OCI-LY3 (cell line): ENCODE measurements around the gene PGA3.
"Not testable (repeated sequence)": the region's sequence is repeated elsewhere in the genome, so short reads cannot be mapped to it uniquely, and the experiment has no call there.

Source experiments
- H2AFZ ChIP-seq: fragments of 200-600, 300-600 bp; shearing (Covaris generic); 2 replicates; pipeline ENCODE4 v1.6.0; 2014; ENCODE audit warnings: antibody characterized with exemption, low read depth, low read length
- H3K27ac ChIP-seq: fragments of 200-600, 300-600 bp; sonication (generic); 2 replicates; pipeline ENCODE4 v1.5.1; 2014; ENCODE audit warnings: mild to moderate bottlenecking, low read length, moderate library complexity, mixed read lengths
- H3K27me3 ChIP-seq: fragments of 200-600, 300-600 bp; sonication (generic); 2 replicates; pipeline ENCODE4 v1.6.1; 2014; ENCODE audit warnings: low read depth, low read length, mixed read lengths
- H3K36me3 ChIP-seq: fragments of 200-600, 300-600 bp; sonication (generic); replicated peaks from 2 replicates; pipeline ENCODE3; 2014; ENCODE audit warnings: low read depth, low read length, mixed read lengths
- H3K4me1 ChIP-seq: fragments of 300-600, 200-600 bp; sonication (generic); 2 replicates; pipeline ENCODE4 v1.6.1; 2014; ENCODE audit warnings: low read length, mixed read lengths
- H3K4me2 ChIP-seq: fragments of 200-600, 300-600 bp; sonication (generic); 2 replicates; pipeline ENCODE4 v1.6.1; 2014; ENCODE audit warnings: low read length, mixed read lengths
- H3K4me3 ChIP-seq: fragments of 300-600, 200-600 bp; sonication (generic); 2 replicates; pipeline ENCODE4 v1.5.1; 2014; ENCODE audit warnings: antibody characterized with exemption, mild to moderate bottlenecking, low read length, moderate library complexity
- H3K79me2 ChIP-seq: fragments of 300-600, 200-600 bp; shearing (Covaris generic); 2 replicates; pipeline ENCODE4 v1.6.1; 2014; ENCODE audit warnings: mild to moderate bottlenecking, low read length, mixed read lengths
- H3K9ac ChIP-seq: fragments of 300-600, 200-600 bp; shearing (Covaris generic); 2 replicates; pipeline ENCODE4 v1.6.0; 2014; ENCODE audit warnings: mild to moderate bottlenecking, low read length, moderate library complexity
- H3K9me3 ChIP-seq: fragments of 200-600, 300-600 bp; shearing (Covaris generic); 2 replicates; pipeline ENCODE4 v1.6.1; 2014; ENCODE audit warnings: low read length, mixed read lengths; ENCODE audit not compliant: insufficient read depth
- H4K20me1 ChIP-seq: fragments of 200-600, 300-600 bp; sonication (generic); 2 replicates; pipeline ENCODE4 v1.6.1; 2016; ENCODE audit warnings: low read length, mixed read lengths; ENCODE audit not compliant: insufficient read depth
- EZH2phosphoT487 ChIP-seq: fragments of 200-600 bp; shearing (Covaris generic); IDR thresholded peaks from 2 replicates; pipeline ENCODE4 v1.6.1; 2018; ENCODE audit warnings: antibody characterized with exemption, mixed run types, low read depth
- TF ChIP-seq, protein P1 (sequence below): fragments of 200-600, 300-600 bp; sonication (generic); IDR thresholded peaks from 2 replicates; pipeline ENCODE4 v1.5.1; 2014; ENCODE audit warnings: antibody characterized with exemption, low read length, low read depth

Gene PGA3

GRCh38 chr11:61198361-61198760 lies 5.0 kb upstream of the PGA3 start:
- Histone ChIP-seq H3K9ac (no peak overlapping the region), H3K27me3 (peaks cover 13% of the 10 kb centered on the region), H4K20me1 (no peaks in the 10 kb centered on the region), H3K27ac (no peak overlapping the region), H3K36me3 (no peaks in the 10 kb centered on the region), H3K4me1 (no peaks in the 10 kb centered on the region), H3K9me3 (no peaks in the 10 kb centered on the region), H3K4me3 (no peak overlapping the region), H3K4me2 (no peak overlapping the region), H3K79me2 (no peaks in the 10 kb centered on the region), H2AFZ (no peak overlapping the region)
- TF ChIP-seq EZH2phosphoT487, result no peak
- TF ChIP-seq, protein P1, sequence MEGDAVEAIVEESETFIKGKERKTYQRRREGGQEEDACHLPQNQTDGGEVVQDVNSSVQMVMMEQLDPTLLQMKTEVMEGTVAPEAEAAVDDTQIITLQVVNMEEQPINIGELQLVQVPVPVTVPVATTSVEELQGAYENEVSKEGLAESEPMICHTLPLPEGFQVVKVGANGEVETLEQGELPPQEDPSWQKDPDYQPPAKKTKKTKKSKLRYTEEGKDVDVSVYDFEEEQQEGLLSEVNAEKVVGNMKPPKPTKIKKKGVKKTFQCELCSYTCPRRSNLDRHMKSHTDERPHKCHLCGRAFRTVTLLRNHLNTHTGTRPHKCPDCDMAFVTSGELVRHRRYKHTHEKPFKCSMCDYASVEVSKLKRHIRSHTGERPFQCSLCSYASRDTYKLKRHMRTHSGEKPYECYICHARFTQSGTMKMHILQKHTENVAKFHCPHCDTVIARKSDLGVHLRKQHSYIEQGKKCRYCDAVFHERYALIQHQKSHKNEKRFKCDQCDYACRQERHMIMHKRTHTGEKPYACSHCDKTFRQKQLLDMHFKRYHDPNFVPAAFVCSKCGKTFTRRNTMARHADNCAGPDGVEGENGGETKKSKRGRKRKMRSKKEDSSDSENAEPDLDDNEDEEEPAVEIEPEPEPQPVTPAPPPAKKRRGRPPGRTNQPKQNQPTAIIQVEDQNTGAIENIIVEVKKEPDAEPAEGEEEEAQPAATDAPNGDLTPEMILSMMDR, result no peak

DNA sequence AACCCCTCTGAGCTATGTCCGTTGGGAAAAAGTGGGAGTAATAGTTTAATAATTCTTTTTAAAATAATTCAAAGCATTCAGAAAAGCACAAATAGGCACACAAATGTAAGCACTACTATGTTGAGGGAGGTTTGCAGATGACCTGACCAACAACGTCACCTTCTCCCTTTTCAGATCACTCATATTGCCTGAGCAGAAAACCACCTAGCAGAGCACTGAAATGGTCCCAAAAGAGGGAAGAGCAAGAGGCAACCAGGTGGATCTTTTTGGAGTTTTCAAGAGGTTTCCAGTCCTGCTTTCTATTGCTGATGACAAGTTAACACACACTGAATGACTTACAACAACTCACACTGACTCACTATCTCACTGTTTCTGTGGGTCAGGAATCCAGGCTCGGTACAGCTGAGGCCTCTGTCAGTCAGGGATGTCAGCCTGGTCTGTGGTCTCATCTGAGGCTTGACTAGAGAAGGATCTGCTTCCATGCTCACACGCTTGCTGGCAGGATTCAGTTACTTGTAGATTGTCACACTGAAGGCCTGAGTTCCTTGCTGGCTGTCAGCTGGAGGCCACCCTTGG lies 4.3 kb upstream of the PGA3 start:
- no peak overlapping the region for H3K27ac ChIP-seq
- H3K4me2 ChIP-seq, result no peak overlapping the region
- H4K20me1 ChIP-seq, result no peaks in the 10 kb centered on the region
- no peaks in the 10 kb centered on the region for H3K4me1 ChIP-seq
- no peak overlapping the region for H3K9ac ChIP-seq
- no peaks in the 10 kb centered on the region for H3K79me2 ChIP-seq
- no peaks in the 10 kb centered on the region for H3K9me3 ChIP-seq
- peaks cover 13% of the 10 kb centered on the region for H3K27me3 ChIP-seq
- no peaks in the 10 kb centered on the region for H3K36me3 ChIP-seq
- H3K4me3 ChIP-seq, result no peak overlapping the region
- H2AFZ ChIP-seq, result no peak overlapping the region
- TF ChIP-seq, protein P1, result no peak
- TF ChIP-seq EZH2phosphoT487, result no peak

GRCh38 chr11:61201476-61201875 lies 1.8 kb upstream of the PGA3 start:
- H3K27me3 ChIP-seq, result peaks cover 5% of the 10 kb centered on the region; the same call in 1 of the 2 replicates
- H3K79me2 ChIP-seq, result no peaks in the 10 kb centered on the region
- no peak overlapping the region for H3K4me3 ChIP-seq
- H3K36me3 ChIP-seq, result no peaks in the 10 kb centered on the region
- TF ChIP-seq EZH2phosphoT487, result no peak
- TF ChIP-seq, protein P1, result no peak
- no peaks in the 10 kb centered on the region for H4K20me1 ChIP-seq
- H2AFZ ChIP-seq, result no peak overlapping the region
- no peak overlapping the region for H3K9ac ChIP-seq
- H3K4me2 ChIP-seq, result no peak overlapping the region
- H3K4me1 ChIP-seq, result no peaks in the 10 kb centered on the region
- H3K9me3 ChIP-seq, result no peaks in the 10 kb centered on the region
- H3K27ac ChIP-seq, result no peak overlapping the region

DNA sequence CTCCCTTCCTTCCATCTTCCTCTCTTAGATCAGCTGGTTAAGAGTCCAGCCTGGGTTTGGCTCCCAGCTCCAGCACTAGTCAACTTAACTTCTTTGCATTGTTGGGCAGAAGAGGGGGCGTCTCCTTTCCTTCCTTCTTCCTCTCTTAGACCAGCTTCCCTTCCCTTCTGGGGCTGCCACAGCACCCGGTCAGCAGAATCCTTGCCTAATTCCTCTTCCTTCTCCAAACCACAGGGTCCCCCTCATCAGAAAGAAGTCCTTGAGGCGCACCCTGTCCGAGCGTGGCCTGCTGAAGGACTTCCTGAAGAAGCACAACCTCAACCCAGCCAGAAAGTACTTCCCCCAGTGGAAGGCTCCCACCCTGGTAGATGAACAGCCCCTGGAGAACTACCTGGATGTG lies 558 bp downstream of the PGA3 start:
- not testable (repeated sequence) for H3K9me3 ChIP-seq, H3K4me1 ChIP-seq, H3K36me3 ChIP-seq, H3K27me3 ChIP-seq, H3K27ac ChIP-seq, H2AFZ ChIP-seq, H4K20me1 ChIP-seq, H3K4me3 ChIP-seq, H3K4me2 ChIP-seq, H3K9ac ChIP-seq, H3K79me2 ChIP-seq

DNA sequence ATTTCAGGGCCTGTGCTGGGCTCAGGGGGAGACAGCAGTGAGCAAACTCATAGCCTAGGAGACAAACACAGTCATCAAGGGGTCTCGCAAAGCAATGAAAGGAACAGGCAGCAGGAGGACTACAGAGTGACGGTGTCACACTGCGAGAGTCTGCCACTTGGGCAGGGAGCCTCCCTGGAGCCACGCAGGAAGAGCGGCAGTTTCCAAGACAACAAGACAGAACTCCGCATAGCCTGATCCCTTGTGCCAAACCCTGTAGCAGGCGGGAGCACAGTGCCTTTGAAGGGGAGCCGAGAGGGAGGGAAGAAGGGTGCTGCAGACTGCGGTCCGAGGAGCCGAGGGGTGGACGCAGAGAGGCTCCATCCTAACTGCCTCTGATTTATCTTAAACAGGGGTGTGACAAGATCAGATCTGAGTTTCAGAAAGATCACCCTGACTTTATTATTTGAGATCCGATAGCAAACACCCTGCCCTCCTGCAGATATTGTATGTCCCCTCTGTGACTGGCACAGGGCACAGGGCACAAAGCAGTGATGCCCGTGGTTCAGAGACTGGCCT lies 1.3 kb downstream of the PGA3 start:
- not testable (repeated sequence) for H3K4me2 ChIP-seq, H3K27me3 ChIP-seq, H4K20me1 ChIP-seq, H2AFZ ChIP-seq, H3K9ac ChIP-seq, H3K79me2 ChIP-seq, H3K9me3 ChIP-seq, H3K4me3 ChIP-seq, H3K36me3 ChIP-seq, H3K4me1 ChIP-seq, H3K27ac ChIP-seq

GRCh38 chr11:61207636-61208310 lies 4.5 kb downstream of the PGA3 start:
- not testable (repeated sequence) for H3K4me1 ChIP-seq, H3K9me3 ChIP-seq, H3K36me3 ChIP-seq, H3K27me3 ChIP-seq, H3K4me3 ChIP-seq, H3K9ac ChIP-seq, H3K4me2 ChIP-seq, H3K27ac ChIP-seq, H2AFZ ChIP-seq, H3K79me2 ChIP-seq, H4K20me1 ChIP-seq

- not testable (repeated sequence) for H3K27me3 ChIP-seq, H3K4me2 ChIP-seq, H3K9ac ChIP-seq, H3K4me1 ChIP-seq, H3K79me2 ChIP-seq, H2AFZ ChIP-seq, H3K27ac ChIP-seq, H3K9me3 ChIP-seq, H4K20me1 ChIP-seq, H3K4me3 ChIP-seq, H3K36me3 ChIP-seq
These were observed 7.3 kb downstream of the PGA3 start for GRCh38 chr11:61210629-61211028.
